Subcutaneous abdominal adipose tissue (tissue), 5 donors: ENCODE measurements around the gene MN1.
"Not testable (repeated sequence)": the region's sequence is repeated elsewhere in the genome, so short reads cannot be mapped to it uniquely, and the experiment has no call there.

ENCODE experiments used
- H3K27ac ChIP-seq: one replicate; pipeline ENCODE4 v1.7.0; 2013; ENCODE audit warnings: low read depth, mild to moderate bottlenecking, inconsistent platforms, low read length, moderate library complexity
- H3K27me3 ChIP-seq, 5 donors: one replicate each; pipeline ENCODE4 v1.7.0; 2013; ENCODE audit warnings: low read length in 5 of 5, inconsistent platforms in 1 of 5; ENCODE audit not compliant: control insufficient read depth in 5 of 5, insufficient read depth in 4 of 5
- H3K36me3 ChIP-seq, 5 donors: one replicate each; pipeline ENCODE4 v1.7.0; 2013; ENCODE audit warnings: low read length in 5 of 5; ENCODE audit not compliant: control insufficient read depth in 5 of 5, insufficient read depth in 5 of 5
- H3K4me1 ChIP-seq, 5 donors: one replicate each; pipeline ENCODE4 v1.7.0; 2013; ENCODE audit warnings: low read length in 5 of 5, mild to moderate bottlenecking in 3 of 5, moderate library complexity in 1 of 5; ENCODE audit not compliant: control insufficient read depth in 5 of 5, insufficient read depth in 5 of 5
- H3K4me3 ChIP-seq, 5 donors: one replicate each; pipeline ENCODE4 v1.7.0; 2013; ENCODE audit warnings: low read length in 5 of 5, low read depth in 1 of 5
- H3K9ac ChIP-seq, 5 donors: one replicate each; pipeline ENCODE4 v1.7.0; 2013; ENCODE audit warnings: low read length in 5 of 5, mild to moderate bottlenecking in 4 of 5, moderate library complexity in 3 of 5
- H3K9me3 ChIP-seq, 5 donors: one replicate each; pipeline ENCODE4 v1.7.0; 2013; ENCODE audit warnings: low read length in 5 of 5; ENCODE audit not compliant: control insufficient read depth in 5 of 5
- donor health status: healthy.
- donor health status: healthy.
- donor health status: healthy.
- donor health status: healthy.
- donor health status: healthy.

The MN1 gene

DNA sequence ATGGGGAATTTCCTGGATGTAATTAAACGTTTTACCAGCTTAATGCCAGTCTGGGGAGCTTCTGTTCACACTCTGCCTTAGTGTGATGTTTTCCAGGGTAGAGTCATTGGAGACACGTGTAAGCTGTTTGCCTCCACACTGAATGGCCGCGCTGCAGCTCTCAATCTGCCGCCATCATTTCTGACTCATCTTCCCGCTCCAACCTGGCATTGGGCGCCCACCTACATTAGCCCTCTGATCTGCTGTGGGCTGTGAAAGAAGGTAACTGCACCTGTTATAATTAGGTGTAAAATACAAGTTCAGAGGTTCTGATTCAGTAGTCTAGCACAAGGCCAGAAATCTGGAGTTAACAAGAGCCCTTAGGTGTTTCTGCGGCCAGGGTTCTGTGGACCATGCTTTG is 54.6 kb downstream of the MN1 start:
- H3K27ac ChIP-seq, result peak overlapping the region; percentile 89
- H3K27me3 ChIP-seq, result no peaks in the 10 kb centered on the region

DNA sequence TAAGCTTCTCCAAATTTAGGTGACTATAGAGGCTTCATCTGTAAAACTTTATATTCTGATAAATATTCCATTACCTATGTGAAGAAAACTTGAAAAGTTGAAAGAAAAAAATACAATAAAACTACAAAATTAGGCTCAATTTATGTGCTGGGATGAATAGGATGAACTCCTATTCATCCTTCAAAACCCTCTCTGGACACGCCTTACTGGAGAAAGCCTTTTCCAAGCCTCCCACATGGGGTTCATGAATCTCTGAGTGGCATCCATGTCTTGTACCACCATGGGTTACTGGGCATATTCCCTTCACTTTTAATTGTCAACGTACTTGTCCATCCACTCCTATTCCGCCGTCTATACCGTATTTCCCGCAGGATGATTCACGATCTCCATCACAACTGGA is 55.7 kb downstream of the MN1 start:
- Histone ChIP-seq H3K27ac (no peak overlapping the region), H3K4me1 (peaks cover 11 to 32% (median 29%) of the 10 kb centered on the region in 5 donors), H3K27me3 (no peaks in the 10 kb centered on the region), H3K4me3 (no peak overlapping the region), H3K9me3 (no peaks in the 10 kb centered on the region), H3K9ac (no peak overlapping the region), H3K36me3 (no peaks in the 10 kb centered on the region)

More for the DNA sequence above, 54.6 kb downstream of the MN1 start:
- no peaks in the 10 kb centered on the region for H3K36me3 ChIP-seq
- H3K4me1 ChIP-seq, result peaks cover 11 to 36% (median 31%) of the 10 kb centered on the region in 5 donors
- no peak overlapping the region for H3K4me3 ChIP-seq
- no peak overlapping the region for H3K9ac ChIP-seq
- H3K9me3 ChIP-seq, result no peaks in the 10 kb centered on the region

DNA sequence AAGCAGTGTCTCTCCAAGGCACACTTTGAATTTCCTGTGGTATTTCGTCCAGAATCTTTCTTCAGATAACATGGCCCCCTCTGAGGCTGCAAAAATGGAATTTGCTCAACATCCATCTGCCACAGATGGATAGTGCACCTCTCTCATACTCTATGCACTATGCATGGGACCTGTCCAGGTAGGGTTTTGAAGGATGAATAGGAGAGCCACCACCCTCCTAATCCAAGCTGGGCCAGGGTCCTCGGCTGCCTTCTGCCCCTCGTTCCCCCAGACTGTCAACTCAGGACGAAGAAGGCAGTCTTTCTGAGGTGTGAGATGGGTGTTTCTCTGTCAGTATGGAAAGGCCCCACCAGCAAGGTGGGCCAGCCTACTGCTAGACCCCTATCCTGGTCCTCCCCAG is 56.4 kb downstream of the MN1 start:
- H3K27me3 ChIP-seq, result no peaks in the 10 kb centered on the region
- H3K36me3 ChIP-seq, result no peaks in the 10 kb centered on the region
- H3K9me3 ChIP-seq, result peaks cover 0 to 5% (median 0%) of the 10 kb centered on the region in 5 donors
- no peak overlapping the region for H3K9ac ChIP-seq
- no peak overlapping the region for H3K4me3 ChIP-seq
- peaks cover 11 to 25% (median 23%) of the 10 kb centered on the region in 5 donors for H3K4me1 ChIP-seq
- H3K27ac ChIP-seq, result no peak overlapping the region

DNA sequence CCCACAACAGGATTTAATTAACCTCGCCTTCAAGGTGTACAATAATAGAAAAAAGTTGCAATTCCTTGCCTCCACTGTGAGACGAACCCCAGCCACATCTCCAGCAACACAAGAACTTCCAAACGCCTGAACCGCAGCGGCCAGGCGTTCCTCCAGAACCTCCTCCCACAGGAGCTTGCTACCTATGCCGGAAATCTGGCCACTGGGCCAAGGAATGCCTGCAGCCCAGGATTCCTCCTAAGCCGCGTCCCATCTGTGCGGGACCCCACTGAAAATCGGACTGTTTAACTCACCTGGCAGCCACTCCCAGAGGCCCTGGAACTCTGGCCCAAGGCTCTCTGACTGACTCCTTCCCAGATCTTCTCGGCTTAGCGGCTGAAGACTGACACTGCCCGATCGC is 57.5 kb downstream of the MN1 start:
- H3K9me3 ChIP-seq, H3K27ac ChIP-seq: not testable (repeated sequence)

DNA sequence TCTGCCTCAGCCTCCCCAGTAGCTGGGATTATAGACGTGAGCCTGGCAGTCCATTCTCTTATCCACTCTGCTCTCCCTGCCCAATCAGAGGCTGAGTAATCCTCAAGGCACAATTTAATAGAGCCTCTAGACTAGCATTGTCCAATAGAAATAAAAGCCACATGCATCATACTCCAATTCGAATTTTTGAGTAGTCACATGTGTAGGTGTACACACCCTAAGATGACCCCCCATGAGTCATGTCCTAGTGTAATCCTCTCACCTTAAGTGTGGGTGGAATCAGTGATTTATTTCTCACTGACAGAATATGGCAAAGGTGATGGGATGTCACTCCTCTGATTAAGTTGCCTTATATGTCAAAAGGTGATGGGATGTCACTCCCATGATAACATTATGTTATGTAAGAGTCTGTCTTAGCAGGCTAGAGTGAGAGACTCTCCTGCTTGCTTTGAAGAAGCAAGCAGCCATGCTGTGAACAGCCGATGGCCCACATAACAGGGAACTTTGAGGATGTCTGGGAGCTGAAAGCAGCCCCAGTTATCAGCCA is 61.3 kb downstream of the MN1 start:
- Histone ChIP-seq H3K9me3 (peaks cover 0 to 10% (median 5%) of the 10 kb centered on the region in 5 donors), H3K9ac (no peak overlapping the region), H3K4me1 (no peaks in the 10 kb centered on the region), H3K36me3 (no peaks in the 10 kb centered on the region), H3K27ac (no peak overlapping the region), H3K27me3 (no peaks in the 10 kb centered on the region), H3K4me3 (no peak overlapping the region)

More for the DNA sequence above, 57.5 kb downstream of the MN1 start:
- H3K27me3 ChIP-seq, H3K36me3 ChIP-seq, H3K4me3 ChIP-seq, H3K9ac ChIP-seq: not testable (repeated sequence)
- H3K4me1 ChIP-seq, result peaks cover 4 to 15% (median 12%) of the 10 kb centered on the region in 5 donors

DNA sequence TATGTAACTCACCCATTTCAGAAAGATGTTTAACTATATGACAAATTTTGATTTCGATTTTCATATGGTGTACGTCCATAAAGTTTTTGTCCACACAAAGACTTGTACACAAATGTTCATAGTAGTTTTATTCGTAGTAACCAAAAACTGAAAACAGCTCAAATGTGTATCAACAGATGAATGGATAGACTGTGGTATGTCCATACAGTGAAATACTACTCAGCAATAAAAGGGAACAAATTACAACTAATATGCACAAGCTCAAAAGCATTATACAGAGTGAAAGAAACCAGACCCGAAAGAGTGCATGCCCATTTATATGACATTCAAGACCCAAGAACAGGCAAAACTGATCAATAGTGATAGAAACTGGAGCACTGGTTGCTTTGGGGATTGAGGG is 64.0 kb downstream of the MN1 start:
- no peak overlapping the region for H3K4me3 ChIP-seq
- no peak overlapping the region for H3K9ac ChIP-seq
- no peaks in the 10 kb centered on the region for H3K4me1 ChIP-seq
- H3K27me3 ChIP-seq, result no peaks in the 10 kb centered on the region
- H3K9me3 ChIP-seq, result peaks cover 0 to 10% (median 5%) of the 10 kb centered on the region in 5 donors
- H3K27ac ChIP-seq, result no peak overlapping the region
- no peaks in the 10 kb centered on the region for H3K36me3 ChIP-seq

DNA sequence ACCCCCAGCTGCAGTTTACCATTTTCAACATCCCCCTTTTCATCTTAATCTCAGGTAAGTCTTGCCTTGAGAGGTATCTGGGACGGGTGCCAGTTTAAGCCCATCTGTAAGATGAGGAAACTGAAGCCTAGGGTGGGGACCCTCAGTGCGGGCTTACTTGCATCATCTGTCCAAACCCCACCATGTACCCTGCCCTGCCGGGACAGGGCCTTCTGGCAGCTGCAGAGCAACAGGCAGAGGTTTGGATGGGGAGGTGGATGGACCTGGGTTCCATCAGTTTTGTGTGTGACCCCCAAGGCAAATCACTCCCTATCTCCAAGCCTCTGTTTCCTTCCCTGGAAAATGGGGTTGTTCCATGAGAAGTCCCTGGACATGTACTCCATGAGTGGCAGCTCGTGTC is 67.5 kb downstream of the MN1 start:
- no peaks in the 10 kb centered on the region for H3K27me3 ChIP-seq
- H3K36me3 ChIP-seq, result no peaks in the 10 kb centered on the region
- no peak overlapping the region for H3K27ac ChIP-seq
- H3K4me3 ChIP-seq, result no peak overlapping the region
- peaks cover 0 to under 1% (median 0%) of the 10 kb centered on the region in 5 donors for H3K4me1 ChIP-seq
- H3K9me3 ChIP-seq, result peaks cover 0 to 7% (median 5%) of the 10 kb centered on the region in 5 donors
- no peak overlapping the region for H3K9ac ChIP-seq

DNA sequence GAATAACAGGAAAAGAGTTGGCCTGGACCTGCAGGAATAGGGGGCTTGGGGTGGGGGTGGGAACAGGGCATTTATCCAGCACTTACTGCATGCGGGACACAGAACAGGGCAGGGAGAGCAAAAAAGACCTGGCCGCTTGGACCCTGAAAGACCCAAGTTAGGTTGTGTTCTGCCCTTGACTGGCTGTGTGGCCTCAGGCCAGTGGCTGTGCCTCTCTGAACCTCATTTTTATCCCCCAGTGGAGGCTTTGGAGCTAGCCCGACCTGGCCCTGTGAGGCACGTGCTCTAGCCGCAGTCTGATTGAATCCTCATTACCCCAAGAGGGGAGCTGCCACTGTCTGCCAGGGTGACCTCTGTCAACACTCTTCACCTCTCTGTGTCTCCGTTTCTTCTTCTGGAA is 68.7 kb downstream of the MN1 start:
- peaks cover 0 to 7% (median 5%) of the 10 kb centered on the region in 5 donors for H3K9me3 ChIP-seq
- H3K4me1 ChIP-seq, result peaks cover 0 to 7% (median 3%) of the 10 kb centered on the region in 5 donors
- no peak overlapping the region for H3K4me3 ChIP-seq
- H3K9ac ChIP-seq, result no peak overlapping the region
- H3K36me3 ChIP-seq, result no peaks in the 10 kb centered on the region
- H3K27ac ChIP-seq, result no peak overlapping the region
- no peaks in the 10 kb centered on the region for H3K27me3 ChIP-seq

DNA sequence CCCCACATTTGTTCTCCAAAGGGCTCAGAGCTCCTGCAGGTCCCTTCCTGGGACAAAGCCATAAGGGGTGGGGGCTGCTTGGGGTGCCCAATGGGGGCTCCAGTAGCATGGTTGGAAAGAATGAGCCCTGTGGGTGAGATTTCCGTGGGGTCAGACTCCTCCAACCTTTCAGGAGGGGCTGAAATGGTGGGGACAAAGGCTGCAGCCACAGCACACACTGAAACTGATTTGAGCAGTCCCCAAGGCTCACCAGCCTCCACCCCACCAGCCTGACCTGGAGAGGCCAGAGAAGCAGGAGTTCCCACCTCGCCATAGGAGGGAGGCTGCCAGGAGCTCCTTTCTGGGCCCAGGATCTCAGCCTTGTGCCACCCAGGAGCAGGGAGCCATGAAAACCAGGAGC is 69.2 kb downstream of the MN1 start:
- H3K27me3 ChIP-seq, result no peaks in the 10 kb centered on the region
- H3K4me1 ChIP-seq, result peaks cover 0 to 11% (median 5%) of the 10 kb centered on the region in 5 donors
- H3K36me3 ChIP-seq, result no peaks in the 10 kb centered on the region

DNA sequence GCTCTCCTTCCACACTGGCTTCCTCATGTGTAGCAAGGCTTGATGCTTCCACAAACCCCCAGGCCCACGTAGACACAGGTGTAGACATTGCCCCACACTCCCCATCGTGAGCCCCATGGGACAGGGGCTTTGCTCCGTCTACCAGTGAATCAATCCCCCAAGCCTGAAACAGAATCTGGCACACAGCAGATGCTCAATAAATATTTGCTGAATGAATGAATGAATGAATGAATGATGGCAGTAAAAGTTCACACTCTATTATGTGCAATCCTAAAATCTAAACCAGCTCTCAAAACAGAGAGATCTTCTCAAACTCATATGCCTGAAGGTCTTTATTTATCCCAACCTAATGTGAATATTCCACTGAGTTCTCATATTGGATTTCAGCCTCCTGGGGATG is 69.9 kb downstream of the MN1 start:
- H3K4me1 ChIP-seq, result peaks cover 0 to 19% (median 12%) of the 10 kb centered on the region in 5 donors
- H3K4me3 ChIP-seq, result no peak overlapping the region

More for the DNA sequence above, 69.2 kb downstream of the MN1 start:
- H3K4me3 ChIP-seq, result no peak overlapping the region
- H3K27ac ChIP-seq, result no peak overlapping the region
- no peak overlapping the region for H3K9ac ChIP-seq
- H3K9me3 ChIP-seq, result peaks cover 0 to 3% (median 1%) of the 10 kb centered on the region in 5 donors

More for the DNA sequence above, 69.9 kb downstream of the MN1 start:
- Histone ChIP-seq H3K9me3 (no peaks in the 10 kb centered on the region), H3K9ac (no peak overlapping the region), H3K27ac (no peak overlapping the region), H3K27me3 (no peaks in the 10 kb centered on the region), H3K36me3 (no peaks in the 10 kb centered on the region)
